Inferior parietal cortex (tissue), 1 donor: ENCODE results near the gene KCNK4.

Experiments
- DNase-seq: peaks from one replicate; pipeline ENCODE4 v3.0.0-alpha.2; 2016; ENCODE audit errors: extremely low spot score

KCNK4 gene

DNA sequence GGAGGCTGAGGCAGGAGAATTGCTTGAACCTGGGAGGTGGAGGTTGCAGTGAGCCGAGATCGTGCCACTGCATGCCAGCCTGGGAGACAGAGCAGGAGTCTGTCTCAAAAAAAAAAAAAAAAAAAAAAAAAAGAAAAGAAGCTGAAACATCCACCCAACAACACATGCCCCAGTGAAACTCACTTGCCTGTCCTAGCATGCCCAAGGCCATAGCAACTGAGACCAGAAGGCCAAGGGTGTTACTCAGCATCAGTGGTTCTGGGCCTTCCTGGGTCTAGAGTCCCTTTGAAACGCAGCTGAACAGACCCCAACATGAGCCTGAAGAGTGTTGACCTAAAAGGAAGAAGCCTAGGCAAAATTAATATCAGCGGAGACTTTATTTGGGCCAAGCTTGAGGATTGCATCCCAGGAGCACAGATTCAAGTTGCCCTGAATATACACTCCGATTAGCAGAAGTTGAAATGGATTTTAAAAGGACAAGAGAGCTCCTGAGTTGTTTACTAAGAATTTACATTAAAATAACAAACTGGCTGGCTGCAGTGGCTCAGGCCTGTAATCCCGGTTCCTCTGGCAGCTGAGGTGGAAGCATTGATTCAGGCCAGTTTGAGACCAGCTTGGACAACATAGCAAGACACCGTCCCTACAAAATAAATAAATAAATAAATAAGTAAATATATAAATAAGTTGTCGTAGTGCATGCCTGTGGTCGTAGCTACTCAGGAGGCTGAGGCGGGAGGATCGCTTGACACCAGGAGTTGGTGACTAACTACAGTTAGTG lies 33.8 kb downstream of the KCNK4 start:
- no peak for DNase-seq

DNA sequence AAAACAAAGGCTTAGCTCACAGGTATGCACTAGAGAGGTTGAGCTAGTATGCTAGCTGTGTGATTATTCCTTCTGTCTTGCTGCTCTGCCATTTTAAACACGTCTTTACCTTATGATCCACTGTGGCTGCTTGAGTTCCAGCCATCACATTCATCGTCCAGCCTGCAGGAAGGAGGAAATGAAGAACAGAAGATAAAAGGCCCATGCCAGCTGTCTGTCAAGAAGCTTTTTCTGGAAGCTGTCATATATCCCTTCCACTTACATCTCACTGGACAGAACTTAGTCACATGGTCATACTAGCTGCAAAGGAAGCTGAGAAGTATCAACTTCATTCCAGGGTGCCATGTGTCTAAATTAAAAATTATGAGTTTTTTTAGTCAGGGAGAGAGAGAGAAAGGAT lies 36.3 kb downstream of the KCNK4 start:
- no peak for DNase-seq

DNA sequence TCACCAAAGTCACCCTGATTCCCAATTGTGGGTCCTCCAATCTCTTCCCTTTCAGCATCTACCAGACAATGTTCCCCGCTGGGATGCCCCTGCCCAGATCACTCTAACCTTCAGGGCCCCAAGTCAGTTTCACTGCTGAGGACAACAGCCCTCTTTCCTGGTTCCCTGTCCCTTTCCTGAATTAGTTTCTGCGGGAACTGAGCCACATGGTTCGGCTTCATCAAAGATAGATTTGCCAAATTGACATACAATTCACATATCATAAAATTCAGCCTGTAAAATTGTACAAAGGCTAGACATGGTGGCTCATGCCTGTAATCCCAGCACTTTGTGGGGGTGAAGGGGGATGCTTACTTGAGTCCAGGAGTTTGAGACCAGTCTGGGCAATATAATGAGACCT lies 36.9 kb downstream of the KCNK4 start:
- no peak for DNase-seq

DNA sequence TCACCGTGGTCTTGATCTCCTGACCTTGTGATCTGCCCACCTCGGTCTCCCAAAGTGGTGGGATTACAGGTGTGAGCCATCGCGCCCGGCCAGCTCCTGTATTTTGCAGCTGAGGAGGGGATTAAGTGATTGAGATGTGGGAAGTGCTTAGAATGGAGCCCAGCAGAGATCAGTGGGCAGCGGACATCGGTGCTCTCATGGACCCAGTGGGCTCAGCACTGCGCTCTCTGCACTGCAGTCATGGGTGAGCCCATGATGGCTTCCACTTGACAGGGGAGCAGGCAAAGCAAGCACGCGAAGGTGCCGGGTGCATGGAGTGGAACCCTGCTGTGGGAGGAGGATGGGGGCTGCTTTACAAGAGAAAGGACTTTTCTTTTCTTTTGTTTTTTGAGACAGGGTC lies 39.8 kb downstream of the KCNK4 start:
- DNase-seq, result no peak

DNA sequence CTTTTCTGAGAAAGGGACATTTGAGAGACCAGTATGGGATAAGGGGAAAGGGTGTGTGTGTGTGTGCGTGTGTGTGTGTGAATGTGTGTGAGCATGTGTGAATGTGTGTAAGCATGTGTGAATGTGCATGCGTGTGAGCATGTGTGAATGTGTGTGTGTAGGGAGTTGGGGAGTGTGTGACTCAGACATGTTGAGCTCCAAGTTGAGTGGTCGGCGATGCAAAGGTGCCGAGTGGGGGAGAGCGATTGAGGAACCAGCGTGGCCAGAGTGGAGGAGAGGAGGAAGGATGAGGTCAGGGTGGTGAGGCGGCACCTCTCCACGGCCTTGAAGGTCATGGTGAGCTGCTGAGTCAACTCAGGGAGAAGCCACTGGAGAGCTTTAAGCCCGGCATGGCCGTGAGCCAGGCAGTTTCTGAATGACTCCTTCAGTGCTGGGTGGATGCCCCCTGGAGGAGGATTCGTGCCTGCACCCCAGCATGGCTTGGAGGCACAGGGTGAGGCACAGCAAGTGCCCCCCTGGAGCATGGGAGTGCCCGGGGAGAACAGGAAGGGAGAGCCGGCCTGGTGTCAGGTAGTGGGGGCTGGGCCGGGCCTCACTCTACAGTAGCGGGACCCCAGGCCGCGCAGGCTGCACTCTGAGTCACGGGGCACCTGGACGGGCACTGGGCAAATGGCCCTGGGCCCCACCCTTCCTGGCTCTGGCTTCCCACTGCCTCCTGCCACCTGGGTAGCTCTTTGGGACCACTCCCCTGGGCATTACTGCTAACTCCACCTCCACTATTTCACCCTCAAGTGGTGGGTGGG lies 40.7 kb downstream of the KCNK4 start:
- DNase-seq, result peak; percentile 20

DNA sequence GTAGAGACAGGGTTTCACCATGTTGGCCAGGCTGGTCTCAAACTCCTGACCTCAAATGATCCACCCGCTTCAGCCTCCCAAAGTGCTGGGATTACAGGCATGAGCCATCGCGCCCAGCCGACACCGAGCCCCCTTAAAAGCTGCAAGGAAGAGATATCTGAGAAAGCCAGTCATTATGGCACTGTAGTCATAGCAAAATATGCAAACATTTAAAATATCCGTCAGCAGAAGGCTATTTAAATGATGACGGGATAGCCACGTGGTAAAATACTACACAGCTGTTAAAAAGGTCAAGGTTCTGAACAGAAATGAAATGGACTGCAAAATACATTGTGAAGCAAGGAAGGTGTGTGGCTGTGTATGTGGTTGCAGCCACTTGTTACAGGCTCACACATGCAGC lies 42.5 kb downstream of the KCNK4 start:
- no peak for DNase-seq

DNA sequence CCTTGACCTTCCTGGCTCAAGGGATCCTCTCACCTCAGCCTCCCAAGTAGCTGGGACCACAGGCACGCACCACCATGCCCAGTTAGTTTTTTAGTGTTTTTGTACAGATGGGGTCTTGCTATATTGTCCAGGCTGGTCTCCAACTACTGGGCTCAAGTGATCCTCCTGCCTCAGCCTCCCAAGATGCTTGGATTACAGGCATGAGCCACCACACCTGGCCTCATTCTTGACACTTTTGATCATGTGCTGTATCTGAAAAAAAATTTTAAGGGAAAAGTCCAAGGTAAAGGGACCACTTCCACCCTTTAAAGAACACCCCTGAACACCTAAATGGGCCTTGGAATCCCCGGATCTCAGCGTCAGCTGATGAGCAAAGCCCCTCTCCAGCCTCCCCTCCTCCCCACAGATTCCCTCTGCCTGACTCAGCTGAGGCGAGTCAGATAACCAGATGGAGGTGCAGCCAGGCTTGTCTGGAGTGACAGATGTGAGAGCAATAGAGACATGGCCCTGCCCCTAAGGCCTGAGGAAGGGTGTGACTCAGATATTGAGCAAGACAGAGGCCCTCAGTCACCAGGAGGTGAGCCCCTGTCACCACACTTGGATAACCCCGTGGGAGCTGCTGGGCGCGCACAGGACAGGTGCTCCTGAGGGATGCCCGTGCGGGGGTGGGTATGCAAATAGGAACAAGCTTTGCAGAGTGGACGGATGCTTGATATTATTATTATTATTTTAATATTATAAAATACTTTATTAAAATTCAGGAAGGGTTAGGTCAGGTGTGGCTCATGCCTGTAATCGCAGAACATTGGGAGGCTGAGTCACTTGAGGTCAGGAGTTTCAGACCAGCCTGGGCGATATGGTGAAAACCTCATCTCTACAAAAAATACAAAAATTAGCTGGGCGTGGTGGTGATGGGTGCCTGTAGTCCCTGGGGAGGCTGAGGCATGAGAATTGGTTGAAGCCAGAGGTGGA lies 43.9 kb downstream of the KCNK4 start:
- peak; percentile 47 for DNase-seq

DNA sequence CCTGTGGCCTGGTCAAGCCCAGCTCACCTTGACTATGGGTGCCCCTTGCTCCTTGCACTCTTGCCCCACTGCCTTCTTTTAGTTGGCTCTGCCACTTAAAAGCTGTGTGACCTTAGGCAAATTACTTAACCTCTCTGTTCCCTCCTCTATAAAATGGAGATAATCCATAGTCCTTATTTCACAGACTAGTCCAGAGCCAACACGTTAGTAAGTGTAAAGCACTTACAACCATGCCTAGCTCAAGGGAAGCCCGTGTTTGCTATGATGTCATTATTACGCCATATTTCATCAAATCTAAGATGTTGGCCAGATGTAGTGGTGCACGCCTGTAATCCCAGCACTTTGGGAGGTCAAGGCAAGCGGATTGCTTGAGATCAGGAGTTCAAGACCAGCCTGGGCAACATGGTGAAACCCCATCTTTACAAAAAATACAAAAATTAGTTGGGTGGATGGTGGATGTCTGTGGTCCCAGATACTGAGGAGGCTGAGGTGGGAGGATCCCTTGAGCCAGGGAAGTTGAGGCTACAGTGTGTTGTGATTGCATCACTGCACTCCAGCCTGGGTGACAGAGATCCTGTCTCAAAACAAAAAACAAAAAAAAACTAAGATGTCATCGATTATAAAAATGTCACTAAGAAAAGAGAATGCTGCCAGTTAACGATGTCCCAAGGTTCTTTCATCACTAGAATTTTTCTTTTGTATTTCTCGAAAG lies 46.6 kb downstream of the KCNK4 start:
- no peak for DNase-seq

DNA sequence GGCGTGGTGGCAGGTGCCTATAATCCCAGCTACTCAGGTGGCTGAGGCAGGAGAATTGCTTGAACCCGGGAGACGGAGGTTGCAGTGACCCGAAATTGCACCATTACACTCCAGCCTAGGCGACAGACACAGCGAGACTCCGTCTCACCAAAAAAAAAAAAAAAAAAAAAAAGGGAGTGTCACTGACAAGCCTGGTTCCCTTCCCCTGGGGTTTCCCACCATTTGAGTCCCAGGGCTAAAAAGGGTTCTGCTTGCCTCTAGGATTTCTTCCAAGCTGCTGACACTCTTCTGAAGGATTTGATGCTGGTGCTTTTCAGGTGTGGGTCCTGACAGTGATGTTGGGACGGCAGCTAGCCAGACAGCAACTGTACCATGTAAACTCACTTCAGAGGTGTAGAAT lies 47.6 kb downstream of the KCNK4 start:
- no peak for DNase-seq

DNA sequence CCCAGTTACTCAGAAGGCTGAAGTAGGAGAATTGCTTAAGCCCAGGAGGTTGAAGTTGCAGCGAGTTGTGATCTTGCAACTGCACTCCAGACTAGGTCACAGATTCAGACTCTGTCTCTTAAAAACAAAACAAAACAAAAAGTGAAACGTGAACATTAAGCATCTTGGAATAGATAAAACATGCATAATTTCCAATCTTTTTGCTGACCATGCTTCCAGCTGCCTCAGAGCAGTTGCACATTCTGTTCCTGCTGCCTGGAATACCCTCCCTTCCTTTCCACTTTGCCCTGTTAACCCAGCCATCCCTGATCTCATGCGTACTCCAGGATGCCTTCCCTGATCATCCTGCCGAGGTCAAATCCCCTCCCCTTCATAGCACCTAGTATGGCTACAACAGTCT lies 48.2 kb downstream of the KCNK4 start:
- no peak for DNase-seq

DNA sequence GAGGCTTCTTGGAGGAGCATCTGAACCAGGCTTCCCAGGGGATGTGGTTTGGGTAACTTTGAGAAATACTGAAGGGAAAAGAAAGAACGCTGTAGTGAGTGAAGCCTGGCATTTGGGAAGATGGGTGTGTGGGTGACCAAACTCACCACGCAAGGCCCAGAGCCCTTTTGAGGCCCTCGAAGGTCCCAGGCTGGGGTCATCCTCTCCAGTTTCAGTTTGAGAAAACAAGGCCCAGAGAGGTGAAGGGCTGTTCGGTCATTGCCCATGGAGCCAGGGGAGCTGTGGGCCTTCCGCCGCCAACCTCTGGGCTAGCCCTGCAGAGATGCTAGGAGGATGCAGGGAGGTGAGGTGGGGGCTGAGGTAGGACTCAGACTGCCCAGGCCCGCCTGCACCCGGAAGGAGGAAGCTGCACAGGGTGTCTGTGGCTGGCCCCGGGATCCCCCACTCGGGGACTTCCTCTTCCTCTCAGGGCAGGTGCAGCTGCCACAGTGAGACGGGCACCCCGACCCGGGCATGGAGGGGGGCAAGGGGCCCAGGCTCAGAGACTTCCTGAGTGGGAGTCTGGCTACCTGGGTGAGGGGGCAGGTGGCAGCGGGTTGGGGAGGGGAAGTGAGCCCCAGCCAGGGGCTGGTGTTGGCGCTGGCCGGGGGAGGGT lies 48.8 kb downstream of the KCNK4 start, which contains the start of gene CCDC88B:
TSS of gene CCDC88B (plus strand) at position 451 of the 655 bp plus-strand sequence. CDS start at position 514, 63 bp downstream.
- DNase-seq, result no peak

DNA sequence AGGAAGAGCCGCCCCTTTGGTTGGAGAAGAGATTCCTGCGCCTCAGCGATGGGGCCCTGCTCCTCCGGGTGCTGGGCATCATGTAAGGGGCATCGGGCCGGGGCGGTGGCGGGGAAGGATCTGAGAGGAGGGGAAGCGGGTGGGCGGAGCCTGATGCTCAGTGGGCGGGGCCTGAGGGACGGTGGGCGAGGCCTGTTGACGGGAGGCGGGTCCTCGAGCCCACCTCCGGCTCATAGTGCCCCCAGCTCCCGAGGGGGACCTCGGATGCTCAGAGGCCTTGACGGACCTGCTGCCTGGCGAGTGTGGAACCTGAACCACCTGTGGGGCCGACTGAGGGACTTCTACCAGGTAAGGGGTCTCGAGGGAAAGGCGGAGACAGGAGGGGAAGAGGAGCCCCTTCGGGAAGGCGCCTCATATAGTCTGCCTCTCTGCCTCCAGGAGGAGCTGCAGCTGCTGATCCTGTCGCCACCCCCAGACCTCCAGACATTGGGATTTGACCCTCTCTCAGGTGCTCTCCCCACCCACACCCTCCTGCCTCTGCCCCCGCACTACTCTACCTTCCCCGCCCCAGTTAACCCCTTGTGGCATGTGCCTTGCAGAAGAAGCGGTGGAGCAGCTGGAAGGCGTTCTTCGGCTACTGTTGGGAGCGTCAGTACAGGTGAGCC lies 49.7 kb downstream of the KCNK4 start:
- DNase-seq, result no peak

DNA sequence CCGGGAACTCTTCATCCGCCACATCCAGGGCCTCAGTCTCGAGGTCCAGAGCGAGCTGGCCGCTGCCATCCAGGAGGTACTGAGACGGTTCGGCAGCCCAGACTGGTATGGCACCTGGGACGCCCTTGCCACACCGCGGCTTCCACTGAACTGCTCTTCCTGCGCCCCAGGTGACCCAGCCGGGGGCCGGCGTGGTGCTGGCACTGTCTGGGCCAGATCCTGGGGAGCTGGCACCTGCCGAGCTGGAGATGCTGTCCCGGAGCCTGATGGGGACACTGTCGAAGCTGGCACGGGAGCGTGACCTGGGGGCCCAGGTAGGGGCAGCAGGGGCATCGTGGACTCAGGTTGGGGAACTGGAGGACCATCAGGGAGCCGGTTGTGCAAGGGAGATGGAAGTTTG lies 50.3 kb downstream of the KCNK4 start:
- no peak for DNase-seq

DNA sequence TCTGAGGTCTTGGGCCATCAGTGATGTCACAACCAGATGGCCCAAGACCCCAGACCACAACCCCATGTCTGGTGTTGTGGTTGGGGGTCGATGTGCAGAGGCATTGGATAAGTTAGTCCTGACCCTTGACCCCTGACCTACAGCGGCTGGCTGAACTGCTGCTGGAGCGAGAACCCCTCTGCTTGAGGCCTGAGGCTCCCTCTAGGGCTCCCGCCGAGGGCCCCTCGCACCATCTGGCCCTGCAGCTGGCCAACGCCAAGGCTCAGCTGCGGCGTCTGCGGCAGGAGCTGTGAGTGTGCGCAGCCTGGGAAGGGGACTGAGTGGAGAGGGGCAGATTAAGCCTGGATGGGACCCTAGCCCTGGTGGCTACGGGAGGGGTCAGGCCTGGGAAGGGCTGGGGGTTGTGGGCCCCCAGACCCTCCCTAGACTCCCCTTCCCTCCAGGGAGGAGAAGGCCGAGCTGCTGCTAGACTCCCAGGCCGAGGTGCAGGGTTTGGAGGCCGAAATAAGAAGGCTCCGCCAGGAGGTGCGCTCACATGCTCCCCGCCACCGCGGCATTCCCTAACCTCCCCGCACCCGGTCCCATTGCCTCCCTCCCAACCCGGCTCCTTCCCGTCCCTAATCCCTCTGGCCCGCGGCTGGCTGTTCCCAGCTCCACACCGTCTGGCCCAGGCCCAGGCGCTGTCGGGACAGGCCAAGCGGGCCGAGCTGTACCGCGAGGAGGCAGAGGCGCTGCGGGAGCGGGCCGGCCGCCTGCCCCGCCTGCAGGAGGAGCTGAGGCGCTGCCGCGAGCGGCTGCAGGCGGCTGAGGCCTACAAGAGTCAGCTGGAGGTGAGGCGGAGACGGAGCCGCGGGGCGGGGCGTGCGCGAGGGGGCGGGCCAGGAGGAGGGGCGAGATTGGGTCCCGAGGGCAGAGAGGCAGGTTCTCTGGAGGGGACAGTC lies 51.0 kb downstream of the KCNK4 start:
- peak; percentile 45 for DNase-seq

DNA sequence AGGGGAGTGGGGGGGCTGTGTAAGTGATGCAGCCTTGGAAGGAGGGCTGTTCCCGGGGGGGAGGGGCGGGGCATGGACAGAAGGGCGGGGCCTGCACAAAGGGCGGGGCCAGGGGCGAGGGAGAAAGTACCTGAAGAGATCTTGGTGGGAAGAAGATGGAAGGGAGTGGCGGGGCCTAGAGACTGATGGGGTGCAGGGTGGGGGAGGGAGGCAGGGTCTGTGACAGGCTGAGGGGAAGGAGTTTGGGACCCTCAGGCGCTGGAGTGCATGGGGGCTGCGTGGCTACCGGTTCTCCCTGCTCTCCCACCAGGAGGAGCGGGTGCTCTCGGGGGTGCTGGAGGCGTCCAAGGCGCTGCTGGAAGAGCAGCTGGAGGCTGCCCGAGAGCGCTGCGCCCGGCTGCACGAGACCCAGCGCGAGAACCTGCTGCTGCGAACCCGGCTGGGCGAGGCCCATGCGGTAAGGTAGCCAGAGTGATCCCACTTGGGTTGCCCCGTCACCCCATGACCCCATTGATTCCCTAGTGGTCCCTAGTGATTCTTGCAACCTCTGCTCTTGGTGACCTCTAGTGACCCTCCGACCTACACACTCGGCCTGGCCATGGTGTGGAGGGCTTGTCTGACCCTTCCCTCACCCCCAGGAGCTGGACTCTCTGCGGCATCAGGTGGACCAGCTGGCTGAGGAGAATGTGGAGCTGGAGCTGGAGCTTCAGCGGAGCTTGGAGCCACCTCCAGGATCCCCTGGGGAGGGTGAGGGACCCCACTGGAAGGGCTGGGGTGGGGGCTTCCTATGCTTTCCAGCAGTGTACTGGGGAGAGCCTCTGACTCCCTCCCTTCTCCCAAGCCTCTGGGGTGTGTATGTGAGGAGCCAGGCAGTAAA lies 52.0 kb downstream of the KCNK4 start:
- DNase-seq, result no peak

DNA sequence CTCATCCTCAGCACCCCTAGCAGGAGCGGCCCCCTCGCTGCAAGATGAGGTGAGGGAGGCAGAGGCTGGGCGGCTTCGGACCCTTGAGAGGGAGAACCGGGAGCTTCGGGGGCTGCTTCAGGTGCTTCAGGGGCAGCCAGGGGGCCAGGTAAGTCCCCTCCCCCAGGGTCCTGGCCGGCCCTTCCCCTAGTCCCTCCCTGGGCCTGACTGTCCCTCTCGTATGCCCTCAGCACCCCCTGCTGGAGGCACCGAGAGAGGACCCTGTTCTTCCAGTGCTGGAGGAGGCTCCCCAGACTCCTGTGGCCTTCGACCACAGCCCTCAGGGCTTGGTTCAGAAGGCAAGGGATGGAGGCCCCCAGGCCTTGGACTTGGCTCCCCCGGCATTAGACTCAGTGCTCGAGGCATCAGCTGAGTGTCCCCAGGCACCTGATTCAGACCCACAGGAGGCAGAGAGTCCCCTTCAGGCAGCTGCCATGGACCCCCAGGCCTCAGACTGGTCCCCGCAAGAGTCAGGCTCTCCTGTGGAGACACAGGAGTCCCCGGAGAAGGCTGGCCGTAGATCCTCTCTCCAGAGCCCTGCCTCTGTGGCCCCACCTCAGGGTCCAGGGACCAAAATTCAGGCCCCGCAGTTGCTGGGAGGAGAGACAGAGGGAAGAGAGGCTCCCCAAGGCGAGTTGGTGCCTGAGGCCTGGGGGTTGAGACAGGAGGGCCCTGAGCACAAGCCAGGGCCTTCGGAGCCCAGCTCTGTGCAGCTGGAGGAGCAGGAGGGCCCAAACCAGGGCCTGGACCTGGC lies 52.9 kb downstream of the KCNK4 start:
- no peak for DNase-seq

DNA sequence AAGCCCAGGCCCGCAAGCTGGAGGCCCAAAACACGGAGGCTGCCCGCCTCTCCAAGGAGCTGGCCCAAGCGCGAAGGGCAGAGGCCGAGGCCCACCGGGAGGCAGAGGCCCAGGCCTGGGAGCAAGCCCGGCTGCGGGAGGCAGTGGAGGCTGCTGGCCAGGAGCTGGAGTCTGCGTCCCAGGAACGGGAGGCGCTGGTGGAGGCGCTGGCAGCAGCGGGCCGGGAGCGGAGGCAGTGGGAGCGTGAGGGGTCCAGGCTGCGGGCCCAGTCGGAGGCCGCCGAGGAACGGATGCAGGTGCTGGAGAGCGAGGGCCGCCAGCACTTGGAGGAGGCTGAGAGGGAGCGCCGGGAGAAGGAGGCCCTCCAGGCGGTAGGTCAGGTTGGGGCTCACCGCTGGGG lies 53.7 kb downstream of the KCNK4 start:
- DNase-seq, result no peak
